Measurements from ENCODE around the gene DNM1. TPM values are rescaled to one million over a fixed set of nuclear protein-coding genes. Genes with fewer than 3 reads are reported as not detected.

DNM1 gene
- total and polyA plus RNA-seq, 2 donors (not counting 3 experiments of a cell fraction or from before 2014, with no cell fraction given) = 0.59 to 2.9 TPM

DNA sequence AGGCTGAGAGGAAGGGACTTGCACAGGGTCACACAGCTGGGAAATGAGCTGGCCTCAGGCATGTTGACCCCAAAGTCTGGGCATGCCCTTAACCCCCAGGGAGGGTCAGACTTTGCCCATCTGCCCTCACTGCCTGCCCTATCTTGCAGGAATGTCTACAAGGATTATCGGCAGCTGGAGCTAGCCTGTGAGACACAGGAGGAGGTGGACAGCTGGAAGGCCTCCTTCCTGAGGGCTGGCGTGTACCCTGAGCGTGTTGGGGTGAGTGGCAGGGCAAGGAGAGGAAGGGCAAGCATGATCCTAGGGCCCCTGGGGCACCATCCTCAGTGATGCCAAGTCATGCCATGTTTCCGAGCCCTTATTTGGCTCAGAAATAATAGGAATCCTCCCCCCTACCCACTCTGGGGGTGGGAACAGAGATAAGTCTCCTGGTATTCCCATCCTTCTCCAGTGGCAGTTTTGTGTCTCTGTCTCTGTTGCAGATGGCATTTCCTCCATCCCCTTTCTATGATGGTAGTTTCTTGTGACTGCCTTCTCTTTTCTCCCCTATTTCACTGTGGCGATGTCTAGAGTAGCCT is 44.1 kb downstream of the DNM1 start:
- BruUV-seq (replicated peaks) = no TSS peak
- CTCF ChIA-PET = no interaction called here
- no peak overlapping the region for H2AFZ ChIP-seq (ENCODE audit: low read depth, low read length)

More for the DNA sequence above, 44.1 kb downstream of the DNM1 start:
- H3K4me3 ChIP-seq (replicated peaks in 1 of 3; ENCODE audit: insufficient read depth in 1 of 3, low read depth in 1 of 3, low read length in 3 of 3) = no peak overlapping the region
- H3K79me2 ChIP-seq (ENCODE audit: control insufficient read depth, insufficient read depth, low read length) = no peaks in the 10 kb centered on the region
- TF ChIP-seq GATA2 (IDR thresholded peaks at IDR 0.05; ENCODE audit: insufficient read depth, insufficient read length, low read depth, low read length) (no peak), POLR2A (IDR thresholded peaks at IDR 0.05; ENCODE audit: low read depth, low read length) (no peak), EZH2 (IDR thresholded peaks at IDR 0.05; ENCODE audit: borderline replicate concordance, low read depth, low read length, severe bottlenecking) (no peak), FOS (IDR thresholded peaks at IDR 0.05; ENCODE audit: borderline replicate concordance, insufficient read depth, low read length) (no peak), MYC (IDR thresholded peaks at IDR 0.05; ENCODE audit: low read depth, low read length) (no peak), JUN (IDR thresholded peaks at IDR 0.05; ENCODE audit: borderline replicate concordance, insufficient read depth, insufficient read length, low read depth) (no peak), POLR2AphosphoS5 (IDR thresholded peaks at IDR 0.05; ENCODE audit: insufficient read depth, low read depth, low read length) (no peak)
- TF ChIP-seq, protein P1, sequence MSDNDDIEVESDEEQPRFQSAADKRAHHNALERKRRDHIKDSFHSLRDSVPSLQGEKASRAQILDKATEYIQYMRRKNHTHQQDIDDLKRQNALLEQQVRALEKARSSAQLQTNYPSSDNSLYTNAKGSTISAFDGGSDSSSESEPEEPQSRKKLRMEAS (IDR thresholded peaks at IDR 0.05; ENCODE audit: insufficient read depth, insufficient read length) = no peak
- TF ChIP-seq, protein P2, sequence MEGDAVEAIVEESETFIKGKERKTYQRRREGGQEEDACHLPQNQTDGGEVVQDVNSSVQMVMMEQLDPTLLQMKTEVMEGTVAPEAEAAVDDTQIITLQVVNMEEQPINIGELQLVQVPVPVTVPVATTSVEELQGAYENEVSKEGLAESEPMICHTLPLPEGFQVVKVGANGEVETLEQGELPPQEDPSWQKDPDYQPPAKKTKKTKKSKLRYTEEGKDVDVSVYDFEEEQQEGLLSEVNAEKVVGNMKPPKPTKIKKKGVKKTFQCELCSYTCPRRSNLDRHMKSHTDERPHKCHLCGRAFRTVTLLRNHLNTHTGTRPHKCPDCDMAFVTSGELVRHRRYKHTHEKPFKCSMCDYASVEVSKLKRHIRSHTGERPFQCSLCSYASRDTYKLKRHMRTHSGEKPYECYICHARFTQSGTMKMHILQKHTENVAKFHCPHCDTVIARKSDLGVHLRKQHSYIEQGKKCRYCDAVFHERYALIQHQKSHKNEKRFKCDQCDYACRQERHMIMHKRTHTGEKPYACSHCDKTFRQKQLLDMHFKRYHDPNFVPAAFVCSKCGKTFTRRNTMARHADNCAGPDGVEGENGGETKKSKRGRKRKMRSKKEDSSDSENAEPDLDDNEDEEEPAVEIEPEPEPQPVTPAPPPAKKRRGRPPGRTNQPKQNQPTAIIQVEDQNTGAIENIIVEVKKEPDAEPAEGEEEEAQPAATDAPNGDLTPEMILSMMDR (IDR thresholded peaks at IDR 0.05; ENCODE audit: extremely low read depth in 1 of 2, insufficient read depth in 1 of 2, low read depth in 1 of 2, low read length in 2 of 2) = no peak
- no peaks in the 10 kb centered on the region for H3K9me1 ChIP-seq (replicated peaks; ENCODE audit: control insufficient read depth, extremely low read depth, insufficient read depth, low read length)
- no peak overlapping the region for H3K27ac ChIP-seq (ENCODE audit: insufficient read depth, low read depth, low read length)
- H4K20me1 ChIP-seq (replicated peaks; ENCODE audit: control insufficient read depth, extremely low read depth, insufficient read depth, low read length) = no peaks in the 10 kb centered on the region
- H3K27me3 ChIP-seq (ENCODE audit: control insufficient read depth in 2 of 2, insufficient read depth in 2 of 2, low read length in 2 of 2) = no peaks in the 10 kb centered on the region
- dilution Hi-C loops (cut with MboI; ENCODE audit: extremely low pct_ligation_motif_present, low sequenced_read_pairs) = no loop called here
- H3K9ac ChIP-seq (replicated peaks; ENCODE audit: extremely low read depth, insufficient read depth, low read length) = no peak overlapping the region
- no peak for FAIRE-seq
- peaks cover 28% of the 10 kb centered on the region for H3K4me1 ChIP-seq (ENCODE audit: control insufficient read depth, extremely low read depth, insufficient read depth, low read length)
- H3K36me3 ChIP-seq (ENCODE audit: control insufficient read depth in 2 of 2, extremely low read depth in 1 of 2, insufficient read depth in 2 of 2, low read length in 2 of 2) = no peaks in the 10 kb centered on the region
- intact Hi-C loops (cut with micrococcal nuclease) = no loop called here
- no peaks in the 10 kb centered on the region for H3K9me3 ChIP-seq (replicated peaks; ENCODE audit: control insufficient read depth, insufficient read depth, low read length)
- no peak overlapping the region for H3K4me2 ChIP-seq (ENCODE audit: insufficient read depth, low read length)
- POLR2A ChIA-PET = no interaction called here
- no peak for DNase-seq (ENCODE audit: low read depth, low spot score)
